Left ventricle myocardium superior (tissue), 1 donor: ENCODE results near the gene CERS2. TPM values are rescaled to one million over a fixed set of nuclear protein-coding genes. Genes with fewer than 3 reads are reported as not detected.

Source experiments
- ATAC-seq: fragments of 200-7000 bp; cut with Tn5 transposase; one replicate; pipeline ENCODE4 v1.9.1; 2020; ENCODE audit warnings: mild to moderate bottlenecking, moderate library complexity
- DNase-seq: peaks from one replicate; pipeline ENCODE4 v3.0.0-alpha.2; 2020
- intact Hi-C: fragments of 100-400 bp; cut with micrococcal nuclease; formaldehyde crosslinking; loops from one replicate; pipeline ENCODE4 v1.11.0; 2022
- total RNA-seq: library from RNA; stranded (reverse); fragmentation: NEBNext Ultra II Directional; extraction: Animal tissue kit (Norgen Biotek cat#: 25700); gene quantifications from one replicate; pipeline ENCODE4 v1.2.1, GENCODE V29; 2021
- donor health status: DM: no; HTN: yes; CAD: no; lungs with severe emphysema.

The CERS2 gene
- total RNA-seq, 1 donor from 2014 or later = 83.2 TPM

- intact Hi-C loops = no loop called here
- DNase-seq (no peak), ATAC-seq (no peak)
Observed at GRCh38 chr1:150999926-151000325, 25.3 kb upstream of the CERS2 start.

GRCh38 chr1:150999051-150999674 is 24.5 kb upstream of the CERS2 start:
- intact Hi-C loops = no loop called here

GRCh38 chr1:150997949-150998348 is 23.3 kb upstream of the CERS2 start:
- ATAC-seq = no peak
- intact Hi-C loops = no loop called here
- no peak for DNase-seq

More at GRCh38 chr1:150999051-150999674, 24.5 kb upstream of the CERS2 start:
- DNase-seq (no peak), ATAC-seq (no peak)

GRCh38 chr1:150997126-150997872 is 22.7 kb upstream of the CERS2 start:
- intact Hi-C loops = no loop called here

GRCh38 chr1:150995896-150996295 is 21.3 kb upstream of the CERS2 start:
- DNase-seq (no peak), ATAC-seq (peak; percentile 58)
- intact Hi-C loops = no loop called here

More at GRCh38 chr1:150997126-150997872, 22.7 kb upstream of the CERS2 start:
- DNase-seq (no peak), ATAC-seq (no peak)

- peak; percentile 22 for ATAC-seq
- intact Hi-C loops = no loop called here
- DNase-seq = no peak
Observed at GRCh38 chr1:150995460-150995859, 20.8 kb upstream of the CERS2 start.

- intact Hi-C loops = no loop called here
- no peak for ATAC-seq
- no peak for DNase-seq
Observed at GRCh38 chr1:150994248-150994647, 19.6 kb upstream of the CERS2 start.

- intact Hi-C loops = no loop called here
- ATAC-seq (no peak), DNase-seq (no peak)
Observed at GRCh38 chr1:150992626-150993025, 18.0 kb upstream of the CERS2 start.

- intact Hi-C loops = no loop called here
- ATAC-seq (no peak), DNase-seq (no peak)
Observed at GRCh38 chr1:150987924-150988323, 13.3 kb upstream of the CERS2 start.

GRCh38 chr1:150985179-150985825 is 10.7 kb upstream of the CERS2 start:
- intact Hi-C loops = no loop called here
- DNase-seq (no peak), ATAC-seq (no peak)

- intact Hi-C loops = no loop called here
- no peak for DNase-seq
- no peak for ATAC-seq
Observed at GRCh38 chr1:150981805-150982712, 7.4 kb upstream of the CERS2 start, which contains the start of gene ANXA9. TSS of gene ANXA9 (plus strand) at chr1:150982292. CDS start at chr1:150983106, 814 bp downstream.

GRCh38 chr1:150981177-150981804 is 6.7 kb upstream of the CERS2 start:
- no peak for ATAC-seq
- no peak for DNase-seq
- intact Hi-C loops = no loop called here

GRCh38 chr1:150979092-150980056 is 4.7 kb upstream of the CERS2 start:
- peak; percentile 39 for ATAC-seq
- peak; percentile 85 for DNase-seq
- intact Hi-C loops = no loop called here

- peak; percentile 87 for DNase-seq
- peak; percentile 57 for ATAC-seq
- intact Hi-C loops = no loop called here
Observed at GRCh38 chr1:150976879-150977694, 2.5 kb upstream of the CERS2 start.

GRCh38 chr1:150976401-150976821 is 1.8 kb upstream of the CERS2 start:
- no peak for ATAC-seq
- DNase-seq = no peak
- intact Hi-C loops = no loop called here

GRCh38 chr1:150973836-150974579 is 627 bp downstream of the CERS2 start:
- intact Hi-C loops = no loop called here
- ATAC-seq (peak; percentile 12), DNase-seq (peak; percentile 63)
